ENCODE results near the gene LRRTM3.

Gene LRRTM3

GRCh38 chr10:67077376-67077775 lies 151.5 kb downstream of the LRRTM3 start:
- H3K4me3 ChIP-seq: no peak overlapping the region
- TF ChIP-seq, protein P1, sequence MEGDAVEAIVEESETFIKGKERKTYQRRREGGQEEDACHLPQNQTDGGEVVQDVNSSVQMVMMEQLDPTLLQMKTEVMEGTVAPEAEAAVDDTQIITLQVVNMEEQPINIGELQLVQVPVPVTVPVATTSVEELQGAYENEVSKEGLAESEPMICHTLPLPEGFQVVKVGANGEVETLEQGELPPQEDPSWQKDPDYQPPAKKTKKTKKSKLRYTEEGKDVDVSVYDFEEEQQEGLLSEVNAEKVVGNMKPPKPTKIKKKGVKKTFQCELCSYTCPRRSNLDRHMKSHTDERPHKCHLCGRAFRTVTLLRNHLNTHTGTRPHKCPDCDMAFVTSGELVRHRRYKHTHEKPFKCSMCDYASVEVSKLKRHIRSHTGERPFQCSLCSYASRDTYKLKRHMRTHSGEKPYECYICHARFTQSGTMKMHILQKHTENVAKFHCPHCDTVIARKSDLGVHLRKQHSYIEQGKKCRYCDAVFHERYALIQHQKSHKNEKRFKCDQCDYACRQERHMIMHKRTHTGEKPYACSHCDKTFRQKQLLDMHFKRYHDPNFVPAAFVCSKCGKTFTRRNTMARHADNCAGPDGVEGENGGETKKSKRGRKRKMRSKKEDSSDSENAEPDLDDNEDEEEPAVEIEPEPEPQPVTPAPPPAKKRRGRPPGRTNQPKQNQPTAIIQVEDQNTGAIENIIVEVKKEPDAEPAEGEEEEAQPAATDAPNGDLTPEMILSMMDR (IDR thresholded peaks at IDR 0.05): no peak
- DNase-seq (ENCODE audit: low spot score): no peak
- no peak overlapping the region for H3K27ac ChIP-seq

GRCh38 chr10:67079126-67079525 lies 153.3 kb downstream of the LRRTM3 start:
- TF ChIP-seq, protein P1 (IDR thresholded peaks at IDR 0.05): no peak
- Histone ChIP-seq H3K27ac (no peak overlapping the region), H3K4me3 (no peak overlapping the region)
- DNase-seq (ENCODE audit: low spot score): no peak

DNA sequence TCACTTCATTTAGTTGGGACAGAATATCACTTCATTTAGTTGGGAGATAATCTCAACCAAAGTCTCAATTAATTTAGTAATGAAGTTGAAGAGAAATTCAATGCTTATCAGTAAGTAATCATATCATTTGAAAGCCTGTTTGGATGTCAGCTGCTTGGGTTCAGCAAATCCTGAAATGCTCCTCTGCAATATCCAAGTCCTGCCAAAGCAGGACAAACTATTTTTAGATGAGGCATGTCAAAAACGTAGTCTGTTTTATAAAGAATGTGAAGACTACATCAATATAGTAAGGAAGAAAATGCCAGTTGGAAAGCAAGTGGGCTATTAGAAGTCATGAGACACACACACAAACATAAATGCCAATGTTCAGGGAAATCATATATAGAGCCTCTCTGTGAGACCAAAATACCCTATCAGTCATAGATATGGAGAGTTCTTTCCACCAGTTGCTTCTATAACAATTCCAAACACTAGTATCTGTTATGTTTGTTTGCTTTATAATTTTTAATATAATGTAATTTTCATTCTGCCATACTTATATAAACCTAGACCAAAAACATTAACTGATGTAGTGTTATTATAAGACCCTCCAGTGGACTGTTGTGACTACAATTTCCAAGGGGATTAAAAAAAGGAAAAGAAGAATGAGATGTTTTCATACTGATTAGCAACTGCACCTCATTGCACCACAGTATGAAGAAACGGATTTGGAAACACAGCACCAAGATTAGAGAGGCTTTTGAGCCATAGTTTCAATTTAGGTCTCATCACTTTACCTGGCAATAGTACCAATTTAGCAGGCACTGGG lies 160.7 kb downstream of the LRRTM3 start:
- no peak overlapping the region for H3K4me3 ChIP-seq
- no peak overlapping the region for H3K27ac ChIP-seq
- TF ChIP-seq, protein P1 (IDR thresholded peaks at IDR 0.05): no peak
- no peak for DNase-seq (ENCODE audit: low spot score)

GRCh38 chr10:67087135-67087425 lies 161.2 kb downstream of the LRRTM3 start:
- Histone ChIP-seq H3K4me3 (no peak overlapping the region), H3K27ac (no peak overlapping the region)
- no peak for DNase-seq (ENCODE audit: low spot score)
- TF ChIP-seq, protein P1 (IDR thresholded peaks at IDR 0.05): no peak

DNA sequence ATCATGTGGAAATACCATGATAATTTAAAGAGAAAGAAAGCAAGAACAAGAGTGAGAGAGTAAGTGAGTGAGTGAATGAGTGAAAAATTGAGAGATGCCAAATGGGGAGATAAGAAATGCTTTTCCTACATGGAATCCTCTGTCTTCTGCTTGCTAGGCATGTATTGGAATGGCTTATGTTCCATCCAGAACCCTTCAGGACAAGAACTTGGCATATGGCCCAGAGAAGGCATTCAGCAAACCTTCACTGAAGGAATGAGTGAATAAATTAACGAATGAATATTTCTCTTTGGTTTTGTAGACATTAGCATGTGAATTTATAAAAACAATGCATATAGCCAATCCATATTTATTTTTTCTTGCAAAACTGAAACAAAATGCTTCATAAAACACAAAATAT lies 162.2 kb downstream of the LRRTM3 start:
- Histone ChIP-seq H3K27ac (no peak overlapping the region), H3K4me3 (no peak overlapping the region)
- no peak for DNase-seq (ENCODE audit: low spot score)
- TF ChIP-seq, protein P1 (IDR thresholded peaks at IDR 0.05): no peak

GRCh38 chr10:67095531-67095930 lies 169.7 kb downstream of the LRRTM3 start:
- TF ChIP-seq, protein P1 (IDR thresholded peaks at IDR 0.05): no peak
- DNase-seq (ENCODE audit: low spot score): no peak
- H3K27ac ChIP-seq: no peak overlapping the region
- no peak overlapping the region for H3K4me3 ChIP-seq

- Histone ChIP-seq H3K4me3 (no peak overlapping the region), H3K27ac (no peak overlapping the region)
- no peak for DNase-seq (ENCODE audit: low spot score)
- TF ChIP-seq, protein P1 (IDR thresholded peaks at IDR 0.05): no peak
Measured at GRCh38 chr10:67098461-67098860, 172.6 kb downstream of the LRRTM3 start.

All from coronary artery (tissue), 2 donors.